Transverse colon (tissue), 4 donors: Measurements from ENCODE around the gene PACRGL.

Experiments
- CTCF ChIP-seq, 5 experiments: fragments of 200-600 bp in 3 of 5; fragments of 450-650 bp in 2 of 5; sonication (generic) in 3 of 5; IDR thresholded peaks; 1 replicate in 2 of 5; 2 replicates in 3 of 5; pipeline ENCODE4 v1.5.1; 2016 to 2017; ENCODE audit warnings: antibody characterized with exemption in 5 of 5, inconsistent platforms in 3 of 5, mild to moderate bottlenecking in 2 of 5, moderate library complexity in 1 of 5
- EP300 ChIP-seq: sonication (generic); formaldehyde crosslinking; IDR thresholded peaks from one replicate; pipeline ENCODE4 v1.6.1; 2017; ENCODE audit warnings: antibody characterized with exemption, low read depth
- POLR2A ChIP-seq: fragments of 450-650 bp; IDR thresholded peaks from one replicate; pipeline ENCODE4 v1.6.1; 2016; ENCODE audit warnings: antibody characterized with exemption, mild to moderate bottlenecking, moderate library complexity
- POLR2AphosphoS5 ChIP-seq, 3 donors: sonication (generic); formaldehyde crosslinking; IDR thresholded peaks; one replicate each; pipeline ENCODE4 v1.6.1; 2016; ENCODE audit warnings: antibody characterized with exemption in 3 of 3

- TF ChIP-seq CTCF (IDR thresholded peaks at IDR 0.05): no peak
- TF ChIP-seq POLR2AphosphoS5 (IDR thresholded peaks at IDR 0.05): no peak
- TF ChIP-seq EP300: no peak
- no peak for TF ChIP-seq POLR2A
Measured at GRCh38 chr4:20723463-20723862, 23.2 kb downstream of the PACRGL start.
